KOPT-K1 (cell line): ENCODE data around the gene GNB5.
"Not testable (repeated sequence)": the region's sequence is repeated elsewhere in the genome, so short reads cannot be mapped to it uniquely, and the experiment has no call there.

Source experiments
- H3K27ac ChIP-seq: fragments of 200-600 bp; sonication (generic); 2 replicates; pipeline ENCODE4 v1.5.1; 2016; ENCODE audit warnings: antibody characterized with exemption, mild to moderate bottlenecking, low read depth, low read length; ENCODE audit not compliant: poor library complexity, severe bottlenecking
- H3K36me3 ChIP-seq: fragments of 200-600 bp; sonication (generic); 2 replicates; pipeline ENCODE4 v1.5.1; 2017; ENCODE audit warnings: antibody characterized with exemption, mild to moderate bottlenecking, low read length, moderate library complexity; ENCODE audit not compliant: insufficient read depth
- H3K9me3 ChIP-seq: fragments of 200-600 bp; sonication (generic); 2 replicates; pipeline ENCODE4 v1.5.1; 2017; ENCODE audit warnings: antibody characterized with exemption, low read length, mild to moderate bottlenecking; ENCODE audit not compliant: insufficient read depth, poor library complexity, severe bottlenecking

GNB5 gene

GRCh38 chr15:52109559-52110451, 81.4 kb downstream of the GNB5 start:
- H3K36me3 ChIP-seq, result no peaks in the 10 kb centered on the region
- no peak overlapping the region for H3K27ac ChIP-seq
- no peaks in the 10 kb centered on the region for H3K9me3 ChIP-seq

- no peak overlapping the region for H3K27ac ChIP-seq
- H3K9me3 ChIP-seq, result no peaks in the 10 kb centered on the region
- H3K36me3 ChIP-seq, result no peaks in the 10 kb centered on the region
These were observed 84.0 kb downstream of the GNB5 start for GRCh38 chr15:52107238-52107637.

GRCh38 chr15:52106641-52107040, 84.6 kb downstream of the GNB5 start:
- H3K36me3 ChIP-seq, result no peaks in the 10 kb centered on the region
- H3K27ac ChIP-seq, result no peak overlapping the region
- no peaks in the 10 kb centered on the region for H3K9me3 ChIP-seq

- H3K27ac ChIP-seq, result no peak overlapping the region
- no peaks in the 10 kb centered on the region for H3K36me3 ChIP-seq
- H3K9me3 ChIP-seq, result no peaks in the 10 kb centered on the region
These were observed 85.3 kb downstream of the GNB5 start for GRCh38 chr15:52105846-52106245.

- Histone ChIP-seq H3K27ac (no peak overlapping the region), H3K9me3 (no peaks in the 10 kb centered on the region), H3K36me3 (no peaks in the 10 kb centered on the region)
These were observed 86.6 kb downstream of the GNB5 start for GRCh38 chr15:52104532-52105004.

- H3K36me3 ChIP-seq, result no peaks in the 10 kb centered on the region
- H3K27ac ChIP-seq, result no peak overlapping the region
- H3K9me3 ChIP-seq, result no peaks in the 10 kb centered on the region
These were observed 87.7 kb downstream of the GNB5 start for GRCh38 chr15:52103217-52104207.

- no peak overlapping the region for H3K27ac ChIP-seq
- H3K36me3 ChIP-seq, result no peaks in the 10 kb centered on the region
These were observed 88.7 kb downstream of the GNB5 start for GRCh38 chr15:52102463-52102862.

GRCh38 chr15:52101542-52102323, 89.5 kb downstream of the GNB5 start:
- Histone ChIP-seq H3K27ac (no peak overlapping the region), H3K36me3 (no peaks in the 10 kb centered on the region), H3K9me3 (no peaks in the 10 kb centered on the region)

More at GRCh38 chr15:52102463-52102862, 88.7 kb downstream of the GNB5 start:
- H3K9me3 ChIP-seq, result no peaks in the 10 kb centered on the region

- Histone ChIP-seq H3K9me3 (no peaks in the 10 kb centered on the region), H3K36me3 (no peaks in the 10 kb centered on the region), H3K27ac (no peak overlapping the region)
These were observed 90.3 kb downstream of the GNB5 start for GRCh38 chr15:52100807-52101442.

GRCh38 chr15:52099651-52100272, 91.4 kb downstream of the GNB5 start:
- no peaks in the 10 kb centered on the region for H3K9me3 ChIP-seq
- H3K36me3 ChIP-seq, result no peaks in the 10 kb centered on the region
- no peak overlapping the region for H3K27ac ChIP-seq

GRCh38 chr15:52098323-52098722, 92.9 kb downstream of the GNB5 start:
- no peaks in the 10 kb centered on the region for H3K9me3 ChIP-seq
- H3K27ac ChIP-seq, result no peak overlapping the region
- H3K36me3 ChIP-seq, result no peaks in the 10 kb centered on the region

- Histone ChIP-seq H3K27ac (no peak overlapping the region), H3K36me3 (no peaks in the 10 kb centered on the region), H3K9me3 (no peaks in the 10 kb centered on the region)
These were observed 94.0 kb downstream of the GNB5 start for GRCh38 chr15:52097180-52097579.

GRCh38 chr15:52096536-52096935, 94.7 kb downstream of the GNB5 start:
- not testable (repeated sequence) for H3K36me3 ChIP-seq, H3K27ac ChIP-seq, H3K9me3 ChIP-seq
